ENCODE results near the gene PFDN4. TPM values are rescaled to one million over a fixed set of nuclear protein-coding genes. Genes with fewer than 3 reads are reported as not detected.

PFDN4 gene
- total and polyA plus RNA-seq, 2 of the 13 experiments (the other 11 are each of a cell fraction or from before 2014, with no cell fraction given) = 59.8 to 227 TPM

- peak; percentile 51 for TF ChIP-seq ZNF407 (CRISPR knock-in tag; IDR thresholded peaks at IDR 0.05; ENCODE audit: not compliant biosample characterization)
- TF ChIP-seq ZNF234 (CRISPR knock-in tag; conservative IDR thresholded peaks at IDR 0.05) = no peak
- TF ChIP-seq UBTF (CRISPR knock-in tag; IDR thresholded peaks at IDR 0.05) = 0 out of 2 replicates have a peak, but pooled peaks have one; percentile 32
- 0 out of 2 replicates have a peak, but pooled peaks have one; percentile 24 for TF ChIP-seq RXRA (CRISPR knock-in tag; IDR thresholded peaks at IDR 0.05)
- peak; percentile 68; the same call in 1 of the 2 replicates for TF ChIP-seq ZNF280B (CRISPR knock-in tag; IDR thresholded peaks at IDR 0.05; ENCODE audit: borderline replicate concordance)
These were observed 3.8 kb upstream of the PFDN4 start (continued) for GRCh38 chr20:54204063-54204462.
